PFSK-1 (cell line): Measurements from ENCODE around the gene MEIS3.

Experiments used
- FOXP2 ChIP-seq: optimal IDR thresholded peaks from 2 replicates; pipeline ENCODE3; 2011; ENCODE audit warnings: borderline replicate concordance, control low read depth, inconsistent platforms; ENCODE audit not compliant: insufficient read depth; ENCODE audit errors: extremely low read length, extremely low read depth
- SIN3A ChIP-seq: IDR thresholded peaks from 2 replicates; pipeline ENCODE4 v1.6.1; 2012; ENCODE audit warnings: mild to moderate bottlenecking, low read length, moderate library complexity, borderline replicate concordance; ENCODE audit not compliant: insufficient read depth
- TAF1 ChIP-seq: IDR thresholded peaks from 2 replicates; pipeline ENCODE4 v1.6.1; 2012; ENCODE audit warnings: low read length, control low read depth, borderline replicate concordance; ENCODE audit not compliant: insufficient read depth
- TF ChIP-seq, protein P1 (sequence below), 2 experiments: IDR thresholded peaks; 2 replicates each; pipeline versions ENCODE4 v1.6.1 to v1.8.0; 2011 to 2012; ENCODE audit warnings: low read depth in 2 of 2, low read length in 2 of 2, control low read depth in 1 of 2, inconsistent platforms in 1 of 2, mild to moderate bottlenecking in 1 of 2, moderate library complexity in 1 of 2; ENCODE audit not compliant: insufficient read depth in 1 of 2

GRCh38 chr19:47444388-47444821 lies 25.1 kb upstream of the MEIS3 start:
- TF ChIP-seq TAF1 (no peak), SIN3A (peak; percentile 80; the same call in 1 of the 2 replicates), FOXP2 (no peak)
- TF ChIP-seq, protein P1, sequence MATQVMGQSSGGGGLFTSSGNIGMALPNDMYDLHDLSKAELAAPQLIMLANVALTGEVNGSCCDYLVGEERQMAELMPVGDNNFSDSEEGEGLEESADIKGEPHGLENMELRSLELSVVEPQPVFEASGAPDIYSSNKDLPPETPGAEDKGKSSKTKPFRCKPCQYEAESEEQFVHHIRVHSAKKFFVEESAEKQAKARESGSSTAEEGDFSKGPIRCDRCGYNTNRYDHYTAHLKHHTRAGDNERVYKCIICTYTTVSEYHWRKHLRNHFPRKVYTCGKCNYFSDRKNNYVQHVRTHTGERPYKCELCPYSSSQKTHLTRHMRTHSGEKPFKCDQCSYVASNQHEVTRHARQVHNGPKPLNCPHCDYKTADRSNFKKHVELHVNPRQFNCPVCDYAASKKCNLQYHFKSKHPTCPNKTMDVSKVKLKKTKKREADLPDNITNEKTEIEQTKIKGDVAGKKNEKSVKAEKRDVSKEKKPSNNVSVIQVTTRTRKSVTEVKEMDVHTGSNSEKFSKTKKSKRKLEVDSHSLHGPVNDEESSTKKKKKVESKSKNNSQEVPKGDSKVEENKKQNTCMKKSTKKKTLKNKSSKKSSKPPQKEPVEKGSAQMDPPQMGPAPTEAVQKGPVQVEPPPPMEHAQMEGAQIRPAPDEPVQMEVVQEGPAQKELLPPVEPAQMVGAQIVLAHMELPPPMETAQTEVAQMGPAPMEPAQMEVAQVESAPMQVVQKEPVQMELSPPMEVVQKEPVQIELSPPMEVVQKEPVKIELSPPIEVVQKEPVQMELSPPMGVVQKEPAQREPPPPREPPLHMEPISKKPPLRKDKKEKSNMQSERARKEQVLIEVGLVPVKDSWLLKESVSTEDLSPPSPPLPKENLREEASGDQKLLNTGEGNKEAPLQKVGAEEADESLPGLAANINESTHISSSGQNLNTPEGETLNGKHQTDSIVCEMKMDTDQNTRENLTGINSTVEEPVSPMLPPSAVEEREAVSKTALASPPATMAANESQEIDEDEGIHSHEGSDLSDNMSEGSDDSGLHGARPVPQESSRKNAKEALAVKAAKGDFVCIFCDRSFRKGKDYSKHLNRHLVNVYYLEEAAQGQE (IDR thresholded peaks at IDR 0.05; ENCODE audit: insufficient read depth in 1 of 2, low read depth in 2 of 2, low read length in 2 of 2) = peak; percentile 98
